ENCODE measurements around the gene KIAA0586.

DNA sequence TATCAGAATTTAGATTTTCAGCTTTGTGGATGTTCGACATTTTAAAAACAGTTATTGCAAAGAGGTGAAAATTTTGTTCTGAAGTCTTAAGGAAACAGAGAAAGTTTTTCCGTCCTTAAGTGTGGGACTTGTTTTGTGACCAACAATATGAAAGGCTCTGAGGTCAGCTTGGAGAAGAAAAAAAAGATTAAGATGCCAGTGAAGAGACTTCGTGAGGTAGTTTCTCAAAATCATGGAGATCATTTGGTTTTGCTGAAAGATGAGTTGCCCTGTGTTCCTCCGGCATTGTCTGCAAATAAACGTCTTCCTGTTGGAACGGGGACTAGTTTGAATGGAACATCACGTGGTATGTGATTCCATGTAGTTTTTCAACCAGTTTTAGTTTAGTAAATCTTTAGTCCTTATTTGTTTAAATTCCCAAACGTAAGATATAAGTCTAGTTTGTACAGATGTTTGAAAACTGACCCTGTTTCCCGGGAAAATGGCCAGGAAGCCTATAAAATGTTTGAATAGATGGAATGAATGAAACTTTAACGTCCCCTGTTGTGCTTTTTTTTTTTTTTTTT lies 682 bp downstream of the KIAA0586 start:
- TF ChIP-seq, protein P1, sequence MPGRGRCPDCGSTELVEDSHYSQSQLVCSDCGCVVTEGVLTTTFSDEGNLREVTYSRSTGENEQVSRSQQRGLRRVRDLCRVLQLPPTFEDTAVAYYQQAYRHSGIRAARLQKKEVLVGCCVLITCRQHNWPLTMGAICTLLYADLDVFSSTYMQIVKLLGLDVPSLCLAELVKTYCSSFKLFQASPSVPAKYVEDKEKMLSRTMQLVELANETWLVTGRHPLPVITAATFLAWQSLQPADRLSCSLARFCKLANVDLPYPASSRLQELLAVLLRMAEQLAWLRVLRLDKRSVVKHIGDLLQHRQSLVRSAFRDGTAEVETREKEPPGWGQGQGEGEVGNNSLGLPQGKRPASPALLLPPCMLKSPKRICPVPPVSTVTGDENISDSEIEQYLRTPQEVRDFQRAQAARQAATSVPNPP (IDR thresholded peaks at IDR 0.05; ENCODE audit: borderline replicate concordance, insufficient read depth, insufficient read length): no peak
- peak in 1 of 2 experiments; percentile 6 for TF ChIP-seq AFF1 (IDR thresholded peaks at IDR 0.05; ENCODE audit: low read depth in 1 of 2, partially characterized antibody in 2 of 2)
- no peak for TF ChIP-seq SRF (CRISPR knock-in tag; IDR thresholded peaks at IDR 0.05)
- TF ChIP-seq FOXJ3 (CRISPR knock-in tag; IDR thresholded peaks at IDR 0.05): no peak
- TF ChIP-seq POLR2A (conservative IDR thresholded peaks at IDR 0.05): 0 out of 2 replicates have a peak, but pooled peaks have one; percentile 5
